IMR-90 (cell line): Measurements from ENCODE around the gene KIAA0040. TPM values are rescaled to one million over a fixed set of nuclear protein-coding genes. Genes with fewer than 3 reads are reported as not detected.

ENCODE experiments used
- ATAC-seq: fragments of 200-7000 bp; cut with Tn5 transposase; 2 replicates; pipeline ENCODE4 v1.9.1; 2020; ENCODE audit warnings: low read depth, mild to moderate bottlenecking, moderate library complexity
- BruUV-seq: library from RNA; stranded (reverse); fragments of 400-500 nt; replicated peaks from 2 replicates; lab custom pipeline; 2021; lab: Mats Ljungman, UMichigan
- CTCF ChIA-PET: fragments of 300-600 bp; formaldehyde crosslinking; extraction: SDS; loops from one replicate; lab custom pipeline; 2021; ENCODE audit warnings: antibody characterized with exemption; lab: Yijun Ruan, JAX
- POLR2A ChIA-PET: fragments of 300-600 bp; sonication (Branson Sonifier 250); formaldehyde crosslinking; loops from one replicate; lab custom pipeline; 2022; ENCODE audit warnings: antibody characterized with exemption; ENCODE audit not compliant: unreplicated experiment; lab: Charles Lee
- DNase-seq: peaks from one replicate; pipeline ENCODE4 v3.0.0; 2013
- H2AFZ ChIP-seq: replicated peaks from 2 replicates; pipeline ENCODE3; 2013; ENCODE audit warnings: low read length, mild to moderate bottlenecking; ENCODE audit not compliant: poor library complexity
- H2AK5ac ChIP-seq: 2 replicates; pipeline ENCODE4 v1.6.1; 2013; ENCODE audit warnings: low read depth, low read length, inconsistent platforms
- H2AK9ac ChIP-seq: replicated peaks from 2 replicates; pipeline ENCODE3; 2013; ENCODE audit warnings: mild to moderate bottlenecking, low read depth, low read length, moderate library complexity; ENCODE audit not compliant: poor library complexity
- H2BK120ac ChIP-seq: 2 replicates; pipeline ENCODE4 v1.6.1; 2013; ENCODE audit warnings: low read depth, low read length, inconsistent platforms
- H2BK15ac ChIP-seq: 3 replicates; pipeline ENCODE4 v1.6.1; 2013; ENCODE audit warnings: low read depth, low read length, inconsistent platforms
- H2BK20ac ChIP-seq: 2 replicates; pipeline ENCODE4 v1.6.1; 2013; ENCODE audit warnings: low read depth, mild to moderate bottlenecking, inconsistent platforms, low read length, moderate library complexity
- H2BK5ac ChIP-seq: 2 replicates; pipeline ENCODE4 v1.6.1; 2013; ENCODE audit warnings: mild to moderate bottlenecking, low read depth, low read length, inconsistent platforms; ENCODE audit not compliant: poor library complexity, severe bottlenecking
- H3K14ac ChIP-seq: replicated peaks from 2 replicates; pipeline ENCODE4 v1.6.1; 2013; ENCODE audit warnings: low read depth, low read length, inconsistent platforms
- H3K18ac ChIP-seq: 2 replicates; pipeline ENCODE4 v1.6.1; 2013; ENCODE audit warnings: low read depth, low read length, control low read depth
- H3K23ac ChIP-seq: 2 replicates; pipeline ENCODE4 v1.6.1; 2013; ENCODE audit warnings: low read depth, low read length, inconsistent platforms
- H3K27ac ChIP-seq: 2 replicates; pipeline ENCODE4 v1.5.1; 2013; ENCODE audit warnings: mild to moderate bottlenecking, control low read depth, low read length; ENCODE audit not compliant: insufficient read depth
- H3K27me3 ChIP-seq: 2 replicates; pipeline ENCODE4 v1.6.1; 2013; ENCODE audit warnings: low read length; ENCODE audit not compliant: control insufficient read depth, insufficient read depth
- H3K36me3 ChIP-seq: 2 replicates; pipeline ENCODE4 v1.6.1; 2013; ENCODE audit warnings: low read length, mixed read lengths; ENCODE audit not compliant: control insufficient read depth, insufficient read depth
- H3K4ac ChIP-seq: 2 replicates; pipeline ENCODE4 v1.6.1; 2013; ENCODE audit warnings: low read depth, low read length, inconsistent platforms
- H3K4me1 ChIP-seq: 2 replicates; pipeline ENCODE4 v1.6.1; 2013; ENCODE audit warnings: low read length, mixed read lengths; ENCODE audit not compliant: control insufficient read depth, insufficient read depth
- H3K4me2 ChIP-seq: 2 replicates; pipeline ENCODE4 v1.6.1; 2013; ENCODE audit warnings: low read depth, mild to moderate bottlenecking, control low read depth, low read length, moderate library complexity
- H3K4me3 ChIP-seq: 2 replicates; pipeline ENCODE4 v1.5.1; 2013; ENCODE audit warnings: low read depth, mild to moderate bottlenecking, control low read depth, low read length, moderate library complexity; ENCODE audit not compliant: insufficient read depth
- H3K56ac ChIP-seq: 2 replicates; pipeline ENCODE4 v1.6.1; 2013; ENCODE audit warnings: low read length, inconsistent platforms; ENCODE audit not compliant: insufficient read depth; ENCODE audit errors: extremely low read depth
- H3K79me1 ChIP-seq, 2 experiments: 2 replicates each; pipeline ENCODE4 v1.6.1; 2013; ENCODE audit warnings: low read length in 2 of 2, inconsistent platforms in 1 of 2, low read depth in 1 of 2
- H3K9ac ChIP-seq: 2 replicates; pipeline ENCODE4 v1.6.1; 2013; ENCODE audit warnings: low read depth, low read length, control low read depth
- H3K9me1 ChIP-seq: 2 replicates; pipeline ENCODE4 v1.6.1; 2013; ENCODE audit warnings: low read length, inconsistent platforms; ENCODE audit not compliant: insufficient read depth
- H3K9me3 ChIP-seq: 2 replicates; pipeline ENCODE4 v1.6.1; 2013; ENCODE audit warnings: low read length; ENCODE audit not compliant: control insufficient read depth, insufficient read depth
- H4K20me1 ChIP-seq: 2 replicates; pipeline ENCODE4 v1.6.1; 2013; ENCODE audit warnings: low read length, inconsistent platforms; ENCODE audit not compliant: insufficient read depth
- H4K5ac ChIP-seq: 2 replicates; pipeline ENCODE4 v1.6.1; 2013; ENCODE audit warnings: mild to moderate bottlenecking, low read depth, low read length, control low read depth
- H4K8ac ChIP-seq, 2 experiments: 2 replicates each; pipeline ENCODE4 v1.6.1; 2013; ENCODE audit warnings: low read depth in 2 of 2, low read length in 2 of 2, control low read depth in 1 of 2, inconsistent platforms in 1 of 2
- H4K91ac ChIP-seq: 2 replicates; pipeline ENCODE4 v1.6.1; 2013; ENCODE audit warnings: low read depth, low read length, inconsistent platforms; ENCODE audit not compliant: insufficient read depth
- CEBPB ChIP-seq: IDR thresholded peaks from 2 replicates; pipeline ENCODE4 v1.6.1; 2012; ENCODE audit warnings: low read depth, low read length, improper control_type of control experiment
- RAD21 ChIP-seq: IDR thresholded peaks from 2 replicates; pipeline ENCODE4 v1.6.1; 2012; ENCODE audit warnings: low read length, improper control_type of control experiment
- RFX5 ChIP-seq: IDR thresholded peaks from 2 replicates; pipeline ENCODE4 v1.8.0; 2012; ENCODE audit warnings: low read depth, mild to moderate bottlenecking, low read length, moderate library complexity
- USF2 ChIP-seq: fragments of 150-350 bp; IDR thresholded peaks from 2 replicates; pipeline ENCODE4 v1.6.1; 2017; ENCODE audit warnings: mild to moderate bottlenecking, antibody characterized with exemption, low read length, low read depth
- WGBS, 2 experiments: methylation state at CpG; one replicate each; pipeline versions ENCODE4 v1.1.5 to v1.1.7; 2013; ENCODE audit warnings: missing lambda C conversion rate in 2 of 2; ENCODE audit not compliant: insufficient read length in 1 of 2; ENCODE audit errors: extremely low coverage in 2 of 2; 5-methylcytosine and 5-hydroxymethylcytosine counted together
- dilution Hi-C: fragments of 300-500 bp; cut with HindIII; formaldehyde crosslinking; loops from one replicate; pipeline ENCODE4 v1.14.3; 2018; ENCODE audit warnings: low sequenced_read_pairs; ENCODE audit not compliant: unreplicated experiment
- in situ Hi-C: fragments of 300-500 bp; cut with MboI; formaldehyde crosslinking; loops from 3 replicates; pipeline ENCODE4 v1.14.3; 2019; ENCODE audit warnings: low sequenced_read_pairs, inconsistent platforms, mixed read lengths
- intact Hi-C: fragments of 100-400 bp; cut with micrococcal nuclease; formaldehyde crosslinking; loops from 2 replicates; pipeline ENCODE4 v1.10.0; 2022
- polyA plus RNA-seq, 3 experiments: library from polyadenylated mRNA; depleted of rRNA; stranded (reverse); fragments of >200 nt; gene quantifications; 2 replicates each; pipeline ENCODE4 v1.2.3, GENCODE V29; 2012; ENCODE audit warnings: low replicate concordance in 1 of 3
- total RNA-seq: library from RNA; depleted of rRNA; stranded (reverse); fragments of >200 nt; gene quantifications from 2 replicates; pipeline ENCODE4 v1.2.3, GENCODE V29; 2012

KIAA0040 gene
- total and polyA plus RNA-seq, 2 of the 4 experiments (the other 2 are of a cell fraction), result 0.05 to 0.18 TPM

- no peak overlapping the region for H2BK20ac ChIP-seq
- no peak overlapping the region for H4K91ac ChIP-seq
- no peak overlapping the region for H2BK15ac ChIP-seq
- TF ChIP-seq USF2, result no peak
- no peak for TF ChIP-seq RAD21
- no peak for TF ChIP-seq RFX5
- TF ChIP-seq CEBPB, result no peak
- H2AK5ac ChIP-seq, result no peak overlapping the region
- no peaks in the 10 kb centered on the region for H3K36me3 ChIP-seq
- no peak overlapping the region for H3K9ac ChIP-seq
- no peak overlapping the region for H2BK5ac ChIP-seq
- ChIA-PET CTCF (no interaction called here), POLR2A (no interaction called here)
- H3K23ac ChIP-seq, result no peak overlapping the region
- intact Hi-C loops (no loop called here), dilution Hi-C loops (no loop called here), in situ Hi-C loops (loop anchor here (25.0 kb wide), 1 partner anchor 1696 kb away; no protein-coding TSS in a partner anchor)
- H3K4me1 ChIP-seq, result no peaks in the 10 kb centered on the region
- H3K4me2 ChIP-seq, result no peak overlapping the region
- no peak overlapping the region for H2AK9ac ChIP-seq
- H3K27me3 ChIP-seq, result no peaks in the 10 kb centered on the region
- DNase-seq, result no peak
- H2AFZ ChIP-seq, result no peak overlapping the region
- no peak overlapping the region for H3K18ac ChIP-seq
- H3K56ac ChIP-seq, result no peak overlapping the region
- BruUV-seq, result no TSS peak
- no peaks in the 10 kb centered on the region for H3K9me3 ChIP-seq
- no peak overlapping the region for H4K5ac ChIP-seq
- 57% methylated on average over 1 of the region's 5 CpGs; no CpG with 5 or more reads in 1 of the 2 experiments for WGBS, 2 experiments
- no peaks in the 10 kb centered on the region for H4K20me1 ChIP-seq
- no peak overlapping the region for H3K4ac ChIP-seq
- no peaks in the 10 kb centered on the region for H3K9me1 ChIP-seq
- no peak overlapping the region for H3K27ac ChIP-seq
- no peak overlapping the region for H3K14ac ChIP-seq
- H3K4me3 ChIP-seq, result no peak overlapping the region
- no peak for ATAC-seq
- H4K8ac ChIP-seq, result no peak overlapping the region
- no peak overlapping the region for H2BK120ac ChIP-seq
- H3K79me1 ChIP-seq, result no peaks in the 10 kb centered on the region
These were observed 25.8 kb downstream of the KIAA0040 start for GRCh38 chr1:175166746-175167145.
